Stimulated activated CD4-positive, alpha-beta T cell treated with anti-CD3 and anti-CD28 coated beads, Interleukin-1b, Interleukin-23, amount 100 ng/mL, for 48 hours (primary cell): Measurements from ENCODE around the gene HOXC11.

Source experiments
- DNase-seq: peaks from one replicate; pipeline ENCODE4 v3.0.0-alpha.2; 2020

HOXC11 gene

GRCh38 chr12:53960187-53961024 lies 12.5 kb upstream of the HOXC11 start:
- no peak for DNase-seq

GRCh38 chr12:53961025-53961761 lies 11.7 kb upstream of the HOXC11 start:
- DNase-seq: no peak

GRCh38 chr12:53963005-53963404 lies 9.9 kb upstream of the HOXC11 start:
- DNase-seq: no peak

GRCh38 chr12:53963434-53964314 lies 9.3 kb upstream of the HOXC11 start:
- no peak for DNase-seq

GRCh38 chr12:53964315-53964713 lies 8.6 kb upstream of the HOXC11 start:
- no peak for DNase-seq

GRCh38 chr12:53965281-53966084 lies 7.4 kb upstream of the HOXC11 start:
- no peak for DNase-seq

- no peak for DNase-seq
These were observed 6.9 kb upstream of the HOXC11 start for GRCh38 chr12:53966085-53966384.

- DNase-seq: no peak
These were observed 6.4 kb upstream of the HOXC11 start for GRCh38 chr12:53966385-53967133.

GRCh38 chr12:53967421-53967925 lies 5.5 kb upstream of the HOXC11 start:
- DNase-seq: no peak

- no peak for DNase-seq
These were observed 4.5 kb upstream of the HOXC11 start for GRCh38 chr12:53968214-53969127.

- DNase-seq: no peak
These were observed 3.2 kb upstream of the HOXC11 start for GRCh38 chr12:53969588-53970259.

GRCh38 chr12:53970451-53970850 lies 2.5 kb upstream of the HOXC11 start:
- no peak for DNase-seq

- no peak for DNase-seq
These were observed 1.8 kb upstream of the HOXC11 start for GRCh38 chr12:53971129-53971528.

- no peak for DNase-seq
These were observed 1.2 kb upstream of the HOXC11 start for GRCh38 chr12:53971686-53972085.

GRCh38 chr12:53972152-53972702 lies 699 bp upstream of the HOXC11 start:
- DNase-seq: no peak

- DNase-seq: no peak
These were observed 513 bp downstream of the HOXC11 start for GRCh38 chr12:53973236-53974042.

GRCh38 chr12:53974084-53975063 lies 1.4 kb downstream of the HOXC11 start, which contains the start of gene HOTAIR:
Gene HOTAIR (minus strand): TSS chr12:53974954.
- no peak for DNase-seq
